Astrocyte of the spinal cord (primary cell): ENCODE measurements around the gene TAF3.

Experiments
- DNase-seq: peaks from one replicate; pipeline ENCODE4 v3.0.0; 2011; ENCODE audit warnings: low read depth, low spot score
- H3K4me3 ChIP-seq: 2 replicates; pipeline ENCODE4 v1.5.1; 2011; ENCODE audit warnings: low read depth, mild to moderate bottlenecking, low read length, moderate library complexity
- in situ Hi-C: cut with HindIII; loops from 2 replicates; pipeline ENCODE4 v1.10.0; 2017; ENCODE audit warnings: low sequenced_read_pairs
- TF ChIP-seq, protein P1 (sequence below): IDR thresholded peaks from 2 replicates; pipeline ENCODE4 v1.5.1; 2012; ENCODE audit warnings: low read depth, mild to moderate bottlenecking, low read length, inconsistent platforms

Gene TAF3

GRCh38 chr10:7889947-7890542 is 71.7 kb downstream of the TAF3 start:
- no peak for DNase-seq
- no peak overlapping the region for H3K4me3 ChIP-seq
- in situ Hi-C loops, result no loop called here
- TF ChIP-seq, protein P1, sequence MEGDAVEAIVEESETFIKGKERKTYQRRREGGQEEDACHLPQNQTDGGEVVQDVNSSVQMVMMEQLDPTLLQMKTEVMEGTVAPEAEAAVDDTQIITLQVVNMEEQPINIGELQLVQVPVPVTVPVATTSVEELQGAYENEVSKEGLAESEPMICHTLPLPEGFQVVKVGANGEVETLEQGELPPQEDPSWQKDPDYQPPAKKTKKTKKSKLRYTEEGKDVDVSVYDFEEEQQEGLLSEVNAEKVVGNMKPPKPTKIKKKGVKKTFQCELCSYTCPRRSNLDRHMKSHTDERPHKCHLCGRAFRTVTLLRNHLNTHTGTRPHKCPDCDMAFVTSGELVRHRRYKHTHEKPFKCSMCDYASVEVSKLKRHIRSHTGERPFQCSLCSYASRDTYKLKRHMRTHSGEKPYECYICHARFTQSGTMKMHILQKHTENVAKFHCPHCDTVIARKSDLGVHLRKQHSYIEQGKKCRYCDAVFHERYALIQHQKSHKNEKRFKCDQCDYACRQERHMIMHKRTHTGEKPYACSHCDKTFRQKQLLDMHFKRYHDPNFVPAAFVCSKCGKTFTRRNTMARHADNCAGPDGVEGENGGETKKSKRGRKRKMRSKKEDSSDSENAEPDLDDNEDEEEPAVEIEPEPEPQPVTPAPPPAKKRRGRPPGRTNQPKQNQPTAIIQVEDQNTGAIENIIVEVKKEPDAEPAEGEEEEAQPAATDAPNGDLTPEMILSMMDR, result no peak

DNA sequence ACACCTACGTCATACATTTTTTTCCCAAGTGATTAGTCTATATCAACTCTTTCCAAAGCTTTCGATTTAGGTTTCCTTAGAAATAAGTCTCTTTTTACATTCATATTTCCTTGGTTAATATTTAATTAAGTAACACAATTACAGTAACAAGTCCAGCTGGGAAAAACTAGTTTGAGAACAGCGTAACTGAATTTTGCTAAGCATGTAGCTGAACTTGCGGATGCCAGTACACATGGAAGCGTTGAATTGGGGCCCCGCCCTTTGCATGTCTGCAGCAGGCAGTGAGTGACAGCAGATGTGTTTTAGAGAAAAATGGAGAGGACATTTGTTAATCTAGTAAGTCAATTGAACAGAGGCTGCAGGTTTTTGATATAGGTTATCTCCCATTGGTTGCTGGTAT is 72.5 kb downstream of the TAF3 start:
- DNase-seq, result no peak
- in situ Hi-C loops, result no loop called here
- H3K4me3 ChIP-seq, result no peak overlapping the region
- TF ChIP-seq, protein P1, result no peak

- TF ChIP-seq, protein P1, result no peak
- H3K4me3 ChIP-seq, result no peak overlapping the region
- DNase-seq, result peak; percentile 22
- in situ Hi-C loops, result no loop called here
These were observed 73.3 kb downstream of the TAF3 start for GRCh38 chr10:7891634-7892033.

DNA sequence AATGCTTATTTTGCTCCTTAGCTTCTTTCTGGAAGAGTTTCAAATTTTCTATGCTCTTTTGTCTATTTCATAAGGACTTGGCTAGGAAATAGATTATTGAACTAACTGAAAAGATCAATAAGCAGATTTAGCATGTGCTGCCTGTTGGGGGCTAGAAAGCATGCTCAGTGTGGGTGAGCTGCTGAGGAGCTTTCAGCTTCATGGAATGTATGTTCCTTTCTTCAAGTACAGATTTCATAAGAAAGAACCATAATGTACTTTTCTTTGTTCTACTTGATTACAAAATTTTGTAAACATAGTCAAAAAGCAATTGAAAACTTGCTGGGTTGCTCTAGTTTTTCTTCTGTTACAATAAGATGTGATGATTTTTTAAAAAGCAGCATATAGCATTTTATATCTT is 73.8 kb downstream of the TAF3 start:
- no peak for DNase-seq
- in situ Hi-C loops, result no loop called here
- TF ChIP-seq, protein P1, result no peak
- H3K4me3 ChIP-seq, result no peak overlapping the region

DNA sequence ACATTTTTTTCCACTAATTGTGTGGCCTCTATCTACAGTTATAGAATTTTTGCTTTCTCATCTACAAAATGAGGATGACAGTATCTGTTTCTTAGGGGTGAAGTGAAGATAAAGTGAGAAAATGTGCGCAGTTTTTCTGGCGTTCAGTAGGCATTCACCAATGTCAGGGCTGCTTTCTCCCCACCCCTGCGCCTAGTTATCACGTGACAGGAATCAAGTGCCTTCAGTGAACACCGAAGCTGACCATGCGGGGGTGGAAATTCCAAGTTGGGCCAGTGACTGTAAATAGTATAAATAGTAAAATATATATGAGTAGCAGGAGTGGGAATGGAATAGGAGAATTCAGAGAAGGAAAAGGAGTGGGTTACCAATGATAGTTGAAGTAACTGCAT is 77.4 kb downstream of the TAF3 start:
- DNase-seq, result no peak
- TF ChIP-seq, protein P1, result no peak
- H3K4me3 ChIP-seq, result no peak overlapping the region
- in situ Hi-C loops, result no loop called here

- no peak for DNase-seq
- no peak overlapping the region for H3K4me3 ChIP-seq
- TF ChIP-seq, protein P1, result no peak
- in situ Hi-C loops, result no loop called here
These were observed 78.0 kb downstream of the TAF3 start for GRCh38 chr10:7896297-7896696.

DNA sequence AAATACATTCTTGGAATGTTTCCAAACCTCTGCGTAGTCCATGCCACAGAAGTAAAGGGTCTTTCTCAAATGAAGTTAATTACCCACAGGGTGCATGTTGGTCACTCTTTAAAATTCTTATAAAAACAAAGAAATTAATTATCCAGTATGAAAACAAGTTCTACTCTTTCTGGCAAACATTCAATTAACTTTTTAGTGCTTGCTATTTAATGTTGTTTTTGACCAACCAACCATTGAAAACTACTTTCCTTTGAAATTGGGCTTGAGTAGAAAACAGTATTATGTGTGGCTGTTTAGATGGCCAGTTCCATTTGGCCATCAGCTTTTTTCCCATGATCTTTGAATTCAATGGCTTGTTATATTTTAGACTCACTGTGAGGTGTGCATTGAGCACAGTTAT is 83.0 kb downstream of the TAF3 start:
- no peak overlapping the region for H3K4me3 ChIP-seq
- DNase-seq, result no peak
- TF ChIP-seq, protein P1, result no peak
- in situ Hi-C loops, result no loop called here
